DND-41 (cell line): Measurements from ENCODE around the gene RRP1.

Experiments
- EZH2 ChIP-seq: IDR thresholded peaks from 3 replicates; pipeline ENCODE4 v1.6.1; 2012; ENCODE audit warnings: borderline replicate concordance, low read depth, mild to moderate bottlenecking, moderate library complexity, low read length, inconsistent platforms; ENCODE audit not compliant: severe bottlenecking
- TF ChIP-seq, protein P1 (sequence below): IDR thresholded peaks from 2 replicates; pipeline ENCODE4 v1.5.1; 2012; ENCODE audit warnings: borderline replicate concordance, low read length, moderate library complexity, mild to moderate bottlenecking; ENCODE audit not compliant: poor library complexity, severe bottlenecking; ENCODE audit errors: extremely low read depth

DNA sequence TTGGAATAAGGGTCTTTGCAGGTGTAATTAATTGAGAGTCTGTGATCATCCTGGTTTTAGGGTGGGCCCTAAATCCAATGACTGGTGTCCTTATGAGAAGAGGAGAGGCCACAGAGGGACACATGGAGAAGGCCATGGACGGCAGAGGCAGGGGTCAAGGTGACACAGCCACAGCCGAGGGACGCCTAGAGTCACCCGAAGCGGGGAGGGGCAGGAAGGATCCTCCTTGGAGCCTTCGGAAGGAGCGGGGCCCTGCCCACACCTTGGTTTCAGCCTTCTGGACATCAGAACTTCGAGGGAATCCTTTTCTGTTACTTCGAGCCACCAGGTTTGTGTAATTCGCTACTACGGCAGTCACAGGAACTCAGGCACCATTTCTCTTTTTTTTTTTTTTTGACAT is 31.1 kb downstream of the RRP1 start:
- TF ChIP-seq, protein P1, sequence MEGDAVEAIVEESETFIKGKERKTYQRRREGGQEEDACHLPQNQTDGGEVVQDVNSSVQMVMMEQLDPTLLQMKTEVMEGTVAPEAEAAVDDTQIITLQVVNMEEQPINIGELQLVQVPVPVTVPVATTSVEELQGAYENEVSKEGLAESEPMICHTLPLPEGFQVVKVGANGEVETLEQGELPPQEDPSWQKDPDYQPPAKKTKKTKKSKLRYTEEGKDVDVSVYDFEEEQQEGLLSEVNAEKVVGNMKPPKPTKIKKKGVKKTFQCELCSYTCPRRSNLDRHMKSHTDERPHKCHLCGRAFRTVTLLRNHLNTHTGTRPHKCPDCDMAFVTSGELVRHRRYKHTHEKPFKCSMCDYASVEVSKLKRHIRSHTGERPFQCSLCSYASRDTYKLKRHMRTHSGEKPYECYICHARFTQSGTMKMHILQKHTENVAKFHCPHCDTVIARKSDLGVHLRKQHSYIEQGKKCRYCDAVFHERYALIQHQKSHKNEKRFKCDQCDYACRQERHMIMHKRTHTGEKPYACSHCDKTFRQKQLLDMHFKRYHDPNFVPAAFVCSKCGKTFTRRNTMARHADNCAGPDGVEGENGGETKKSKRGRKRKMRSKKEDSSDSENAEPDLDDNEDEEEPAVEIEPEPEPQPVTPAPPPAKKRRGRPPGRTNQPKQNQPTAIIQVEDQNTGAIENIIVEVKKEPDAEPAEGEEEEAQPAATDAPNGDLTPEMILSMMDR, result no peak
- no peak for TF ChIP-seq EZH2
